ENCODE data around the gene QSOX2. TPM values are rescaled to one million over a fixed set of nuclear protein-coding genes. Genes with fewer than 3 reads are reported as not detected.
"Not testable (repeated sequence)": the region's sequence is repeated elsewhere in the genome, so short reads cannot be mapped to it uniquely, and the experiment has no call there.

QSOX2 gene
- total and polyA plus RNA-seq, 8 donors = 1.5 to 33.5 (median 5.4) TPM

GRCh38 chr9:136238342-136238732, 7.3 kb downstream of the QSOX2 start:
- Histone ChIP-seq H3K4me3 (no peak overlapping the region), H3K36me3 (peaks cover 13 to 36% (median 29%) of the 10 kb centered on the region in 4 donors), H3K4me1 (peaks cover 3 to 38% (median 22%) of the 10 kb centered on the region in 4 donors), H3K27me3 (no peaks in the 10 kb centered on the region), H3K27ac (peak overlapping the region in 1 of 5 donors; percentile 38), H3K9me3 (no peaks in the 10 kb centered on the region)
- intact Hi-C loops (cut with DNase I; ENCODE audit: low total_unique reads) = no loop called here
- TF ChIP-seq POLR2A (IDR thresholded peaks at IDR 0.05) (no peak), CTCF (IDR thresholded peaks at IDR 0.05) (no peak), EP300 (IDR thresholded peaks at IDR 0.05) (no peak), POLR2AphosphoS5 (IDR thresholded peaks at IDR 0.05) (no peak)
- no peak for DNase-seq
- WGBS, 5 donors = 71 to 86% (median 78%) methylated on average over 12 of the region's 12 CpGs

- DNase-seq = no peak
- Histone ChIP-seq H3K9me3 (no peaks in the 10 kb centered on the region), H3K4me1 (peaks cover 3 to 36% (median 19%) of the 10 kb centered on the region in 4 donors), H3K27me3 (no peaks in the 10 kb centered on the region), H3K4me3 (no peak overlapping the region), H3K36me3 (peaks cover 13 to 39% (median 29%) of the 10 kb centered on the region in 4 donors), H3K27ac (no peak overlapping the region)
- no peak for TF ChIP-seq CTCF (IDR thresholded peaks at IDR 0.05)
- no peak for TF ChIP-seq POLR2AphosphoS5 (IDR thresholded peaks at IDR 0.05)
- TF ChIP-seq EP300 (IDR thresholded peaks at IDR 0.05) = no peak
- TF ChIP-seq POLR2A (IDR thresholded peaks at IDR 0.05) = no peak
- intact Hi-C loops (cut with DNase I; ENCODE audit: low total_unique reads) = no loop called here
- WGBS, 5 donors = 87 to 92% (median 89%) methylated on average over 27 to 32 of the region's 32 CpGs
These were observed 7.9 kb downstream of the QSOX2 start for GRCh38 chr9:136237486-136238341.

- Histone ChIP-seq H3K36me3 (peaks cover 13 to 44% (median 29%) of the 10 kb centered on the region in 4 donors), H3K4me1 (peaks cover 3 to 30% (median 16%) of the 10 kb centered on the region in 4 donors)
- H3K4me3 ChIP-seq; H3K27me3 ChIP-seq; H3K27ac ChIP-seq; H3K9me3 ChIP-seq; intact Hi-C loops (cut with DNase I; ENCODE audit: low total_unique reads); DNase-seq: not testable (repeated sequence)
- WGBS, 5 donors = 87 to 96% (median 95%) methylated on average over 16 to 43 of the region's 43 CpGs
These were observed 8.9 kb downstream of the QSOX2 start for GRCh38 chr9:136236471-136237410.

- no peak for DNase-seq
- Histone ChIP-seq H3K4me3 (no peak overlapping the region), H3K27ac (no peak overlapping the region), H3K9me3 (no peaks in the 10 kb centered on the region), H3K4me1 (peaks cover 3 to 30% (median 12%) of the 10 kb centered on the region in 4 donors), H3K27me3 (no peaks in the 10 kb centered on the region), H3K36me3 (peaks cover 13 to 53% (median 36%) of the 10 kb centered on the region in 4 donors)
- intact Hi-C loops (cut with DNase I; ENCODE audit: low total_unique reads) = no loop called here
- no peak for TF ChIP-seq POLR2A (IDR thresholded peaks at IDR 0.05)
- TF ChIP-seq CTCF (IDR thresholded peaks at IDR 0.05) = no peak
- no peak for TF ChIP-seq EP300 (IDR thresholded peaks at IDR 0.05)
- TF ChIP-seq POLR2AphosphoS5 (IDR thresholded peaks at IDR 0.05) = no peak
- 87 to 94% (median 92%) methylated on average over 25 to 27 of the region's 27 CpGs for WGBS, 5 donors
These were observed 9.7 kb downstream of the QSOX2 start for GRCh38 chr9:136235709-136236455.

All from stomach (tissue), 9 donors.